IPS-18a (cell line): ENCODE measurements around the gene COPG2.

Source experiments
- H3K27ac ChIP-seq: one replicate; pipeline ENCODE4 v1.5.1; 2013; ENCODE audit warnings: low read length
- H3K27me3 ChIP-seq: one replicate; pipeline ENCODE4 v1.6.1; 2013; ENCODE audit warnings: mild to moderate bottlenecking, low read length; ENCODE audit not compliant: control insufficient read depth, insufficient read depth
- H3K36me3 ChIP-seq: one replicate; pipeline ENCODE4 v1.6.1; 2013; ENCODE audit warnings: low read depth, low read length; ENCODE audit not compliant: control insufficient read depth
- H3K4me1 ChIP-seq: one replicate; pipeline ENCODE4 v1.6.1; 2013; ENCODE audit warnings: low read depth, low read length; ENCODE audit not compliant: control insufficient read depth
- H3K4me3 ChIP-seq: one replicate; pipeline ENCODE4 v1.5.1; 2013; ENCODE audit warnings: low read length
- H3K9ac ChIP-seq: one replicate; pipeline ENCODE4 v1.6.1; 2013; ENCODE audit warnings: mild to moderate bottlenecking, low read length, moderate library complexity
- H3K9me3 ChIP-seq: one replicate; pipeline ENCODE4 v1.6.1; 2013; ENCODE audit warnings: low read depth, low read length; ENCODE audit not compliant: control insufficient read depth

The COPG2 gene

GRCh38 chr7:130479716-130480400 lies 188.7 kb downstream of the COPG2 start:
- no peak overlapping the region for H3K4me3 ChIP-seq
- no peaks in the 10 kb centered on the region for H3K36me3 ChIP-seq
- H3K27ac ChIP-seq: no peak overlapping the region
- no peaks in the 10 kb centered on the region for H3K27me3 ChIP-seq
- H3K9ac ChIP-seq: no peak overlapping the region
- H3K4me1 ChIP-seq: peaks cover 9% of the 10 kb centered on the region
- H3K9me3 ChIP-seq: no peaks in the 10 kb centered on the region

DNA sequence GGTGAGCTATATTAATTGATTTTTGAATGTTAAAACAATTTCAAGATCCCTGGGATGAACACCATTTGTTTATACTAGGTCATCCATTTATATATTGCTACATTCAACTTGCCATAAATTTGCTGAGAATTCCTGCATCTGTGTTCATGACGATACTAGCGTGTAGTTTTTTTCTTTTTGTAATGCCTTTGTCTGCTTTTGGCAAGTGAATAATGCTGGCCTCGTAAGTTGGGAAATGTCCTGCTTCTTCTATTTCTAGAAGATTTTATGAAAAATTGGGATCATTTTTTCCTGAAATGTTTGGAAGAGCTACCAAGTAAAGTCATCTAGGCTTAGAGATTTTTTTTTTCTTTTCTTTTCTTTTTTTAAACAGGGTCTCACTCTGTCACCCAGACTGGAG lies 189.6 kb downstream of the COPG2 start:
- no peak overlapping the region for H3K27ac ChIP-seq
- H3K27me3 ChIP-seq: no peaks in the 10 kb centered on the region
- peaks cover 9% of the 10 kb centered on the region for H3K4me1 ChIP-seq
- H3K36me3 ChIP-seq: no peaks in the 10 kb centered on the region
- H3K9ac ChIP-seq: no peak overlapping the region
- H3K9me3 ChIP-seq: no peaks in the 10 kb centered on the region
- H3K4me3 ChIP-seq: no peak overlapping the region

DNA sequence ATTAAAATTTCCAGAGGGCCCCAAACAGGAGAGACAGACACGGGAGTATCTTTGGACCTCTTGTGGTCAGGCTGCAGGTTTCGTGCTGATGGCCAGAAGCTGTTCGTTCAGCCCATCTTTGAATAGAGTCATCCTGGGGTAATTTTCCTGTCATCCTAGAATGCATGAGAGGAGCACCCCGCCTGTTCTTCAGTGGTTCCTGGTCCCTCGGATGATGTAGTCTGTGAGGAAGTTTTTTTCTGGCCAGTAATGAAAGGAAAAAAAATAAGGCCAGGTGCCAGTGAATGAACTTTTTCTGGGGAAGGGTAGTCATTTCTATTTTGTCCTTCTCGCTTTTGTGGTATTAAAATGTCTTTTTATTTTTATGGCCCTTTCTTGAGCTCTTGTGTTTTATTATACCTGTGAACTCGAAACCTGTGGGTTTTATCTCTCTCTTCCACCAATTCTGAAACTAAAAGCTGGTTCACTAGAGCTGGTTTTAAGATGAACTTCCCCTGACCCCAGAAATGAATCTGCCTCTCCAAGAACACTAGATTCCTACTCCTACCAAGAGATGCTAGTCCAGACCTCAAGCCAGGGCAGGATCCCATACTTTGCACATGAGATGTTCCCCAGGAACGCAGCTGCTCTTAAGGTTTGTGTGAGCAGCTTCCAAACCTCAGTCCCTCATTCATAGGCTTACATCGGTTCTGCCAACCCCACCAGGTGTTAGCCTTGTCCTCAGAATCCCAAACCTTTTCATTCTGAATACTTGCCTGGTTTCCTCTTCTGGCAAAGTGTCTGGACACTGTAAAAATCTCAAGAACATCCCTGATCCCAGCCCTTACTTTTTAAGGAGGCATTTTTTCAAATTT lies 192.0 kb downstream of the COPG2 start:
- Histone ChIP-seq H3K27me3 (no peaks in the 10 kb centered on the region), H3K36me3 (no peaks in the 10 kb centered on the region), H3K9ac (no peak overlapping the region), H3K4me1 (peaks cover 9% of the 10 kb centered on the region), H3K27ac (no peak overlapping the region), H3K9me3 (no peaks in the 10 kb centered on the region), H3K4me3 (no peak overlapping the region)

- H3K27me3 ChIP-seq: no peaks in the 10 kb centered on the region
- no peak overlapping the region for H3K27ac ChIP-seq
- H3K4me3 ChIP-seq: no peak overlapping the region
- H3K9me3 ChIP-seq: no peaks in the 10 kb centered on the region
- H3K4me1 ChIP-seq: peaks cover 9% of the 10 kb centered on the region
- H3K9ac ChIP-seq: no peak overlapping the region
- H3K36me3 ChIP-seq: no peaks in the 10 kb centered on the region
These were observed 192.8 kb downstream of the COPG2 start for GRCh38 chr7:130475776-130476175.

- no peaks in the 10 kb centered on the region for H3K36me3 ChIP-seq
- H3K27me3 ChIP-seq: no peaks in the 10 kb centered on the region
- H3K4me1 ChIP-seq: peaks cover 9% of the 10 kb centered on the region
- no peak overlapping the region for H3K9ac ChIP-seq
- H3K4me3 ChIP-seq: no peak overlapping the region
- no peak overlapping the region for H3K27ac ChIP-seq
- no peaks in the 10 kb centered on the region for H3K9me3 ChIP-seq
These were observed 194.7 kb downstream of the COPG2 start for GRCh38 chr7:130473876-130474275.

- no peak overlapping the region for H3K9ac ChIP-seq
- H3K27ac ChIP-seq: no peak overlapping the region
- no peaks in the 10 kb centered on the region for H3K36me3 ChIP-seq
- H3K9me3 ChIP-seq: no peaks in the 10 kb centered on the region
- H3K27me3 ChIP-seq: no peaks in the 10 kb centered on the region
- H3K4me1 ChIP-seq: peaks cover 9% of the 10 kb centered on the region
- no peak overlapping the region for H3K4me3 ChIP-seq
These were observed 195.3 kb downstream of the COPG2 start for GRCh38 chr7:130473289-130473688.

DNA sequence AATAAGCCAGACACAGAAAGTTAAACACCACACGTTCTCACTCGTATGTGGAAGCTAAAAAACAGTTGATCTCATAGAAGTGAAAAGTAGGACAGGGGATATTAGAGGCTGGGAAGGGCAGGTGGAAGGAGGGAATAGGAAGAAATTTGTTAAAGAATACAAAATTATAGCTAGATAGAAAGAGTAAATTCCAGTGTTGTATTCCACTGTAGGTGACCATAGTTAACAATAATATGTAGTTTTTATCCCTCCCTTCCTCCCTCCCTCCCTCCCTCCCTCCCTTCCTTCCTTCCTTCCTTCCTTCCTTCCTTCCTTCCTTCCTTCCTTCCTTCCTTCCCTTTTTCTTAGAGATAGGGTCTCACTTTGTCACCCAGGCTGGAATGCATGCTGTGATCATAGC lies 196.6 kb downstream of the COPG2 start:
- H3K9ac ChIP-seq: no peak overlapping the region
- H3K27ac ChIP-seq: no peak overlapping the region
- H3K4me3 ChIP-seq: no peak overlapping the region
- no peaks in the 10 kb centered on the region for H3K27me3 ChIP-seq
- H3K36me3 ChIP-seq: no peaks in the 10 kb centered on the region
- peaks cover 9% of the 10 kb centered on the region for H3K4me1 ChIP-seq
- H3K9me3 ChIP-seq: no peaks in the 10 kb centered on the region

GRCh38 chr7:130468612-130469011 lies 199.9 kb downstream of the COPG2 start:
- Histone ChIP-seq H3K4me3 (no peak overlapping the region), H3K4me1 (no peaks in the 10 kb centered on the region), H3K9ac (no peak overlapping the region), H3K27ac (no peak overlapping the region), H3K36me3 (no peaks in the 10 kb centered on the region), H3K9me3 (no peaks in the 10 kb centered on the region), H3K27me3 (no peaks in the 10 kb centered on the region)

DNA sequence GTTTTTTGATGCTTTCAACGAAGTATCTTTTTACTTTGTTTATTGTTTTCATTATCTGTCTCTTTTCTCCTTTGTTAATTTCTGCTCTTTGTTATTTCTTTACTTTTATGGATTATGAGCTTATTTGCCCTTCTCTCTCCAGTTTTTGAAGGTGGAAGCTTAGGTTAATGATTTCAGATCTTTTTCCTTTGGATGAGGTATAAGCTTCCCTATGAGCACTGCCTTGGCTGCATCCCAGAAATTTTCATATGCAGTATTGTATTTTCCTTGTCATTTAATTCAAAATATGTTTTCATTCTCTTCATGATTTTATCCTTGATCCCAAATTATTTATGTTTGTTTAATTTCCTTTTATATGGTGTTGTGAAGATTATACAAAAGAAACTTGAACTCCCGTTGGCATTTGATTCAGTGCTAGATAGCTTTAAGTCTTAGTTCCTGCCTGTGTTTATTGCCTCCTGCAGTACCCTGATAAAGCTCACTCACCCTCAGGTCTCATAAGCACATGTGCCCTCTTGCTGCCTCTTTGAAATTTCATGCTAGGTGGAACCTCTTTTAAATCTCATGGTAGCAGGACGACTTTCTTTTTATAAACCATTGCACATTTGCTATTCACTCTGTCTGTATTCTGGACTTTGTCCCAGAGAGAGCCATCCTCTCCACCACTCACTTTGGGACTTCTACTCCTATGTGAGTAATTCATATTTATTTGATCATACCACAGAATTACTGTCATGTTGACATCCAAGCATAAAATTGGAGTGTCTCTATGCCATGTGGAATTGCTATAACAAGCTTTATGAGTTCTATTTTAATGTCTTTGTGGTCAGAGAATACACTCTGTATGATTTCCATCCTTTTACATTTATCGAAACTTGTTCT lies 204.8 kb downstream of the COPG2 start:
- H3K36me3 ChIP-seq: no peaks in the 10 kb centered on the region
- H3K9ac ChIP-seq: no peak overlapping the region
- no peaks in the 10 kb centered on the region for H3K9me3 ChIP-seq
- H3K4me1 ChIP-seq: no peaks in the 10 kb centered on the region
- H3K27me3 ChIP-seq: no peaks in the 10 kb centered on the region
- H3K4me3 ChIP-seq: no peak overlapping the region
- H3K27ac ChIP-seq: no peak overlapping the region

- H3K27ac ChIP-seq: no peak overlapping the region
- H3K27me3 ChIP-seq: no peaks in the 10 kb centered on the region
- no peak overlapping the region for H3K9ac ChIP-seq
- H3K9me3 ChIP-seq: no peaks in the 10 kb centered on the region
- H3K4me1 ChIP-seq: no peaks in the 10 kb centered on the region
- H3K4me3 ChIP-seq: no peak overlapping the region
- no peaks in the 10 kb centered on the region for H3K36me3 ChIP-seq
These were observed 207.3 kb downstream of the COPG2 start for GRCh38 chr7:130461272-130461671.

- Histone ChIP-seq H3K4me1 (no peaks in the 10 kb centered on the region), H3K9ac (no peak overlapping the region), H3K9me3 (no peaks in the 10 kb centered on the region), H3K36me3 (no peaks in the 10 kb centered on the region), H3K4me3 (no peak overlapping the region), H3K27me3 (no peaks in the 10 kb centered on the region), H3K27ac (no peak overlapping the region)
These were observed 210.3 kb downstream of the COPG2 start for GRCh38 chr7:130458257-130458656.
